GM18508 (cell line): ENCODE measurements around the gene MRPL16.
"Not testable (repeated sequence)": the region's sequence is repeated elsewhere in the genome, so short reads cannot be mapped to it uniquely, and the experiment has no call there.

ENCODE experiments used
- ATAC-seq: cut with Tn5 transposase; IDR thresholded peaks from one replicate; pipeline ENCODE4 v1.9.1; 2021; ENCODE audit warnings: moderate number of reproducible peaks; ENCODE audit not compliant: insufficient read depth, unreplicated experiment

Gene MRPL16

GRCh38 chr11:59813364-59813763, 2.8 kb upstream of the MRPL16 start:
- ATAC-seq, result no peak

- ATAC-seq, result no peak
Measured at GRCh38 chr11:59812220-59812619, 1.6 kb upstream of the MRPL16 start.

DNA sequence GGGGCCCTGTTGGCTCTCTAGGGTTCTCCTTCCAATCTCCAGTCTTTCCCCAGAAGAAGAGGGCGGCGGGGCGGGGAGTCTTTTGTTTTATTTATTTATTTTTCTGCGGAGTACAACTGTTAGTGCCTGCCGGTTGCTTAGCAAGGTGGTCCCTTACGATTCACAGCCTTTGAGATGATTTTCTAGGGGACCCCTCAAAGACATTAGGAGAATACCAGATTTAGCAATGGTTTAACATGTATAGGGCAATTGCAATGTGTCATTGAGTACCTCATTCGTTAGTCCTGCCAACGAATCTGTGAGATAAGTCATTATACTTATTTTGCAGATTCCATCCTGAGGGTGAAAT, 307 bp upstream of the MRPL16 start:
- ATAC-seq, result no peak

DNA sequence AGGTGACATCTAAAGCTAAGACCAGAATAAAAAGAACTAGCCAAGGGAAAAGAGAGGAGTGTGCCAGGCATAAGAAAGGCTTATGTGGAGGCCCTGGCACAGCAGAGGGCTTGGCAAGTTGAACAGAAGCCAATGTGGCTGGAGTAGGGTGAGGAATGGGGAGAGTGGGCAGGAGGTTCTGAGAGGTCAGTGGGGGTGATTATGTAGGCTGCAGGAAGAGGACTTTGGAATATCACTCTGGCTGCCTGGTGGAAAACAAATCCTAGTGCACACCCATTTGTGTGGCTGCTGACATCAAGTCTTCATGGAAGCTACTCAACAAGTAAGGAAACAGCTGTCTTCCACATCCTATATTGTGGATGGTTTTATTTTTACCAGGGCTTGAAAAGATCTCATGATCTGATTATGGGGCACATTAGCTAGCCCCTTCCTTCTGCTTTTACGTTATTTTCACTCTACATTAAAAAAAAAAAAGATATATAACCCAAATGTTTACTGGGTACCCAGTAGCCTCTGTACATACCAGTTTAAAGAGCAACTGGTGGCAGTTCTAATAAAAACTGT, 3.4 kb downstream of the MRPL16 start:
- ATAC-seq, result no peak

DNA sequence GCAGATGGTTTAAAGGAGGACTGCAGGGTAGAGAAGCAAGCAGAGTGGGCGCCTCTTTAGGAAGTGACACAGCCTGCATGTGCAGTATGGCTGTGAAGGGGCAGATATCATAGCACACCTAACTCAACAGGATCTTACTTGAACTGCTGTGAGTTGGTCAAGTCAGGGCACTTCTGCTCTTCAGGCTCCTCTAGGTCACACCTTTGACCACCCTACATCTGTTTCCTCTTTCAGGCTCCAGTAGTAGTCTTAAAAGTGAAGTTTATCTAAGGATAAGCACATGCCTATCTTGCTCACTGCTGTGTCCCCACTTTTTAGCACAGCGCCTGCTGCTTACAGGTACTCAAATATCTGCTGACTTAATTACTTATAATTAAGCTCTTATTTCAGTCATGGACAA, 6.5 kb downstream of the MRPL16 start:
- ATAC-seq, result no peak

GRCh38 chr11:59802639-59803176, 7.9 kb downstream of the MRPL16 start:
- ATAC-seq, result no peak

DNA sequence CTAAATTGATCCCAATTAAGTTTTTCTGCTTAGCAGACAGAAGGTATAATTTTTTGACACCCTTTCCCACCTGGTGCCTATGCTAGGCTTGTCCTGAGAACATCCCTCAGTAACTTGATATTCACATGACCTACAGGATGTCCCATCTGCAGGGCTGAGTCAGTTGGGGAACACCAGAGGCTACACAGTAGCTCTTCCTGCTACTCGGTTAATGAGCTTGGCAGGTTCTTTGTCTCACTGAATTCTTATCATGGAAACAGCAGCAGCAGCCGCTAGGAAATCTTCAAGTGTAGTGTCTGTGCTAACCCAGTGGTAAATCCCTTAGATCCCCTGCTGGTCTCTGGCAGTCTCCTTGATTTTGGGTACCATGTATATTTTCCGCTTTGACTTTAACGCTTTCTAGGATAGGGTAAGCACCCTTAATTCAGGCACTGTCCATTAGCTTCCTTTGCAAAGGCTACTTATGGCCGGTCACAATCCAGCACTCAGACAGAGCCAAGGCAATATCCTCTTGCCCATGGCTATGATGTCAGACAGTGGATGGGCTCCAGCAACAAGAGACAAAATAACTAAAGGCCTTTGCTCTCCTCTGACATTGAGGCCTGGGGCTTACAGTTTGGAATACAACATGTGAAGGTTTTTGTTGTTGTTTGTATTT, 8.5 kb downstream of the MRPL16 start:
- no peak for ATAC-seq

- no peak for ATAC-seq
Measured at GRCh38 chr11:59801160-59801706, 9.3 kb downstream of the MRPL16 start.

GRCh38 chr11:59800390-59801025, 10.1 kb downstream of the MRPL16 start:
- ATAC-seq, result no peak

DNA sequence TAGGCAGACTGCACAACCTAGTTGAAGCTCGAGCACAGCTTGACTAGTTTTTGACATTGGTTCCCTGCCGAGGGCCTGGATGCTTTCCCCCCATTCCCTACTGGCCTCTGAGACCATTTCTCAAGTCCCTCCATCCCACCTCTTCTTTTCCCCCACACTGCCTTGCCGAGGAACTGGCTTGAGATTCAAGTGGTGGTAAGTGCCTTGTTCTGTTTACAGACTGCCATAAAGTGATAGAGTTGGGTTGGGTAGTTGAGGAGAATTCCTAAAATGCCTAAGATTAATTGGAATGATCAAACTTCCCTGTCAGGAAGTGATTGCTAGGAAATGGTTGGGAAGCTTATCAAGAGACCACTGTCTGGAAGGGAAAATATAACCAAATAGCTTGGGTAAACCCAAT, 16.2 kb downstream of the MRPL16 start:
- ATAC-seq, result no peak

GRCh38 chr11:59792507-59792906, 18.1 kb downstream of the MRPL16 start:
- ATAC-seq, result no peak

GRCh38 chr11:59791639-59792038, 18.9 kb downstream of the MRPL16 start:
- ATAC-seq, result no peak

DNA sequence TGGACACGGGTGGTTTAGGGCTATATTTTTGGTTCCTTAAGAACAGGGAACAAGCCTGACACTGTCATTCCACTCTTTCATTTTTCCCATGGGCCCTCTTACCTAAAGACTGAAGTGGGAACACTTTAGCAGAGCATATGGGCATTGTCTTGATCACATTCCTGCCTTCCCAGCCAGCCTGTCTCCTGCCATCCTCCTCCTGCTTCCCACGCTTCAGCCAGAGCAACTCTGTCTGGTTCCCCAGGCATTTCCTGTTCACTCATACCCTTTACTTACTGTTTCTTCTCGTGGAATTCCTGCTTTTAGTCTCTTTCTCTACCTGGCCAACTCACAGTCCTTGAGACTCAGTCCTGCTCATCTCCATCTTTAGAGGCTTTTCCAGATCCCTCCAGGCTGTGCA, 22.8 kb downstream of the MRPL16 start:
- no peak for ATAC-seq

- ATAC-seq, result no peak
Measured at GRCh38 chr11:59787255-59787588, 23.4 kb downstream of the MRPL16 start.

DNA sequence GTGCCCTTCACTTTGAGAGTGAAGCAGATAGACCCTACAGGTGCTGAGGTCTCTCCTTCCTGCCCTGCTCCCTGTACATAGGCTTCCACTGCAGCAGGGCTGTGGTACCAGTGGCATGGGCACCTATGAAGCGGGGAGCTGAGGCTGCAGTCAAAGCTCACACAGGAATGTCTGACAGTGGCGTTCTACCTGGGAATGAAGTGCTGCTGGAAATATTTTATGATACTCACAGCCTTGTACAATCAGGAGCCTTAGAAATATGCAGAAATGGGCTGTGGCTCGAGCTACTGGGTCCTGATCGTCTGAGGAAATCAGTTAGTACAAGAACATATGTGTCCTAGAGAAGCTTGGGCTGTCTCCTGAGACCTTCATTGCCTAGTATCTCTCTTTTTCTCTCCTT, 24.8 kb downstream of the MRPL16 start:
- ATAC-seq, result no peak

DNA sequence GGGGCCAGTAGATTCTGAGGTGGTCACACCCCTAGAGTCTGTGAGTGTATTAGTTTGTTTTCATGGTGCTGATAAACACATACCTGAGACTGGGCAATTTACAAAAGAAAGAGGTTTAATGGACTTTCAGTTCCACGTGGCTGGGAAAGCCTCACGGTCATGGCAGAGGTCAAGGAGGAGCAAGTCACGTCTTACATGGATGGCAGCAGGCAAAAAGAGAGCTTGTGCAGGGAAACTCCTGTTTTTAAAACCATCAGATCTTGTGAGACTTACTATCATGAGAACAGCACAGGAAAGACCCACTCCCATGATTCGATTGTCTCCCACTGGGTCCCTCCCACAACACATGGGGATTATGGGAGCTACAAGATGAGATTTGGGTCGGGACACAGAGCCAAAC, 26.1 kb downstream of the MRPL16 start:
- not testable (repeated sequence) for ATAC-seq

GRCh38 chr11:59783632-59784090, 26.9 kb downstream of the MRPL16 start:
- ATAC-seq, result no peak

- ATAC-seq, result no peak
Measured at GRCh38 chr11:59782080-59782479, 28.5 kb downstream of the MRPL16 start.

GRCh38 chr11:59779487-59779886, 31.1 kb downstream of the MRPL16 start:
- no peak for ATAC-seq

GRCh38 chr11:59778122-59778521, 32.5 kb downstream of the MRPL16 start:
- ATAC-seq, result no peak

DNA sequence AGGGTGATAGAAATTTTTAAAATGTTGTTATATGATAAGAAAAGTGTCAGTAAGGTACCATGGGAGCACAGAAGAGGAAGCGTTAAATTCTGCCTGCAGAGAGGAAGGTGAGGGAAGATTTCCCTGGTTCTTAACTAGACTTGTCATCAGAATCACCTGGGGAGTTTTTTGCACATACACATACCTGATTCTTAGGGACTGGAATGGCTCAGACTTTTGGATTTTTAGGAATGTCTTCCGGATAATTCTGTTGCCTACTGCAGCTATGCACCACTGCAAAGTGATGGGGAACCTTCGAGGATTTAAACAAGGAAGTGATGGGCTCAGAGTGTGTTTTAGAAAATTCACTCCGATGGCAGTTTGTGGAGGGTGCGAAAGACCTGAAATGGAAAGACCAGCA, 33.5 kb downstream of the MRPL16 start:
- ATAC-seq, result no peak
